Stimulated activated naive B cell treated with anti-CD40 and anti-IgM and Interleukin-4, amounts not matched to agents 10 μg/mL and 1 μg/mL and 100 μg/mL, for 72 hours (primary cell): ENCODE data around the gene CNOT1.

Experiments
- ATAC-seq, 2 donors: fragments of 150-1000 bp; cut with Tn5 transposase; replicated peaks; 2 replicates each; pipeline ENCODE4 v1.10.0; 2021; ENCODE audit warnings: moderate library complexity in 1 of 2
- DNase-seq: peaks from one replicate; pipeline ENCODE4 v3.0.0; 2021
- H3K27ac Mint-ChIP-seq: one replicate; pipeline ENCODE4 v1.8.0; 2022; ENCODE audit warnings: mild to moderate bottlenecking, mixed read lengths
- H3K27me3 Mint-ChIP-seq, 2 donors: one replicate each; pipeline ENCODE4 v1.8.0; 2022; ENCODE audit warnings: mixed read lengths in 2 of 2
- H3K36me3 Mint-ChIP-seq, 2 donors: one replicate each; pipeline ENCODE4 v1.8.0; 2022; ENCODE audit warnings: mixed read lengths in 2 of 2, mild to moderate bottlenecking in 1 of 2
- H3K4me1 Mint-ChIP-seq, 2 donors: one replicate each; pipeline ENCODE4 v1.8.0; 2022; ENCODE audit warnings: mixed read lengths in 2 of 2, mild to moderate bottlenecking in 1 of 2
- H3K4me3 Mint-ChIP-seq, 2 donors: one replicate each; pipeline ENCODE4 v1.8.0; 2022; ENCODE audit warnings: mild to moderate bottlenecking in 2 of 2, mixed read lengths in 2 of 2, moderate library complexity in 1 of 2
- H3K9me3 Mint-ChIP-seq, 2 donors: one replicate each; pipeline ENCODE4 v1.8.0; 2022; ENCODE audit warnings: mixed read lengths in 2 of 2, mild to moderate bottlenecking in 1 of 2

Gene CNOT1

DNA sequence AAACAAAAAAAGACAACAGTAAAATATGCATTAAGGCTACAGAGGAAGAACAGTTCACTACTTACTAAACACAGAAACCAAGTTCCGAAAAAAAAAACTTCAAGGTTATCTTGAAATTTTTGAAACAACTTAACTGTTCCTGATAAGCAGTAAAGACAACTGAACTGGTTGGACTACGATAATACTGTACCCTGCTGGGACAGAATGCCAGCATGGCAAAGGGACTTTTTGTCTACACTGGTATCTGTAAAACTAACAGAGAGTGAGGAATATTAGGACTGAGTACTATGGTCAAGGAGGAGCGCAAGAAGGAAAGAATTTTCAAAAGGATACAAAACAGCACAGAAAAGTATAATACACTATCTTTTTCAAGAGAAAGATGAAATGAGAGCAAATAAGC lies 94.5 kb downstream of the CNOT1 start:
- no peak overlapping the region for H3K4me3 Mint-ChIP-seq
- no peak overlapping the region for H3K27ac Mint-ChIP-seq
- H3K9me3 Mint-ChIP-seq, result no peaks in the 10 kb centered on the region
- H3K27me3 Mint-ChIP-seq, result no peaks in the 10 kb centered on the region
- H3K36me3 Mint-ChIP-seq, result peaks cover 55 to 77% of the 10 kb centered on the region in 2 donors
- no peak for DNase-seq
- H3K4me1 Mint-ChIP-seq, result peaks cover 0 to 2% of the 10 kb centered on the region in 2 donors
- no peak for ATAC-seq

DNA sequence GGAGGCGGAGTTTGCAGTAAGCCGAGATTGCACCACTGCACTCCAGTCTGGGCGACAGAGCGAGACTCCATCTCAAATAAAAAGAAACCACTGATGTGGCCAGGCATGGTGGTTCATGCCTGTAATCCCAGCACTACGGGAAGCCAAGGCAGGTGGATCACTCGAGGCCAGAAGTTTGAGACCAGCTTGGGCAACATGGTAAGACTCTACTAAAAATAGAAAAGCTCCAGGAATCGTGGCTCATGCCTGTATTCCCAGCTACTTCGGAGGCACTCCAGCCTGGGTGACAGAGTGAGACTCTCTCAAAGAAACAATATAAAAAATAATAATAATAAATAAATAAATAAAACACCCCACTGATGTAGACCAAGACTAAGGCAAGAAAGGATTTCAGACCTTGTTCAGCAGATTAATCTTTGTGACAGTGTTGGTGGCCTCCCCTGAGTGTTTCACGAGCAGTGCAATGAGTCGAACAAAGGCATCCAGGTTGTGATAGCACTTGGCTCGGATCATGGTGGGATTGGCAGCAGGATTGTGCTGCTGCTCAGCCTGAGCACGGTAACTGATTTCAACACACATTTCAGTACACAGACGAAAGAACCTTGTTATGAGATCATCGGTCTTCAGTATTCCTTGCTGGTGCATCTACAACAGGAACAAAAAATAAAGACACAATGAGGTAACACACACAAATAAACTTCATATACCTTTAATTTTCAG lies 95.7 kb downstream of the CNOT1 start:
- ATAC-seq (no peak), DNase-seq (no peak)
- Mint-ChIP-seq H3K9me3 (no peaks in the 10 kb centered on the region), H3K4me1 (peaks cover 0 to 2% of the 10 kb centered on the region in 2 donors), H3K27me3 (no peaks in the 10 kb centered on the region), H3K4me3 (no peak overlapping the region), H3K27ac (no peak overlapping the region), H3K36me3 (peaks cover 51 to 70% of the 10 kb centered on the region in 2 donors)

DNA sequence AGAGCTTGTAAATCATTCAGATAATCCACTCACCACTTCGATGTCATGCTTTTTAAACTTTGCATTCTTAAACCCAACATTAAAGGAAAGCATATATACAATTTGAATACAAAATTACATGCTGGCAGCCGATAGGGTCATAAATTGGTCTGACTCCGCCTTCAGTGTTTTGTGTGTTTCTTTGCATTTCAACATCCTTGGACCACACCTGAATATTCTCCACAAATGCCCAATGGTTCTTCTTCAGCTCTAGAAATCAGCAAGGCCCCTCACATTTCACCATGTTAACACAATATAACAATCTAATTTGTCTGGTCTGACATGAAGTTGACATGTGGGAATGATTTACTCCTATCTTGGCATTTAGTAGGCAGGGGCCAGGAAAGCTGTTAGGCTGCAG lies 97.2 kb downstream of the CNOT1 start:
- no peak overlapping the region for H3K4me3 Mint-ChIP-seq
- H3K27me3 Mint-ChIP-seq, result no peaks in the 10 kb centered on the region
- H3K36me3 Mint-ChIP-seq, result peaks cover 39 to 69% of the 10 kb centered on the region in 2 donors
- no peaks in the 10 kb centered on the region for H3K9me3 Mint-ChIP-seq
- H3K4me1 Mint-ChIP-seq, result peaks cover 0 to 2% of the 10 kb centered on the region in 2 donors
- ATAC-seq (no peak), DNase-seq (no peak)
- H3K27ac Mint-ChIP-seq, result no peak overlapping the region

DNA sequence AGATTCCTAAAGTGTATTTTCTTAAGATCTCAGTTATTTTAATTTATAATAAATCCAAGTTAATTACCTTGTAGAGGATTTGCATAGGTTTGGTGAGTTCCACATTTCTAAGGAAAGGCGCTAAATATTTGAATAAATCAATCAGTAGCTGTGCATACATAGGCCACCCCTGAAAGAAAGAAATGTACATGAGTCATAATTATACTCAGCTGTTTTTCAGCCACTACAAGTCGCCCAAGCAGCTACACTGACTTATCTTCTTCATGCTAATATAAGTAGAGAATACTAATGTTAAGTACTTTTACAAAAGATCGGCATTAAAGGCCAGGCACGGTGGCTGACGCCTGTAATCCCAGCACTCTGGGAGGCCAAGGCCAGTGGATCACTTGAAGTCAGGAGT lies 99.4 kb downstream of the CNOT1 start:
- H3K27ac Mint-ChIP-seq, result no peak overlapping the region

DNA sequence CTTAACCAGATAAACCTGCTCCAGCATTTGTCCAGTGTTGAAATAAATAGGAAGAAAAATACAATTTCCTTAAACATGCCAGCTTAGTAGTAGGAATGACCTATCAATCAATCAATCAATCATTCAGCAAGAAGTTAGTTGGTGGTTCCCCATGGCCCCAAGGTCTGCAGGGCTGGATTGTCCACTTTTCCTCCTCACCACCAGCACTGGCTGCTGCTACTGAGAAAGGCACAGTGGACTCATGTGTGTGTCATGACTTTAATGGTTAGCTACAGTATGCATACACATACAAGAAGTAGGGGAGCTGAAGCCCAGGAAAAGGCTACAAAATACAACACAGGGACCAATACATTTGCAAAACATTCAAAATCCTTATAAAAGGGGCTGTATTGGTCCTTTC lies 109.9 kb downstream of the CNOT1 start:
- ATAC-seq (no peak), DNase-seq (no peak)
- H3K27ac Mint-ChIP-seq, result no peak overlapping the region
- H3K36me3 Mint-ChIP-seq, result peaks cover 32 to 36% of the 10 kb centered on the region in 2 donors
- H3K4me1 Mint-ChIP-seq, result peaks cover 26 to 39% of the 10 kb centered on the region in 2 donors
- no peaks in the 10 kb centered on the region for H3K27me3 Mint-ChIP-seq
- no peak overlapping the region for H3K4me3 Mint-ChIP-seq
- no peaks in the 10 kb centered on the region for H3K9me3 Mint-ChIP-seq

More for the DNA sequence above, 99.4 kb downstream of the CNOT1 start:
- ATAC-seq (peak in 1 of 2 donors; percentile 39), DNase-seq (no peak)
- Mint-ChIP-seq H3K9me3 (no peaks in the 10 kb centered on the region), H3K36me3 (peaks cover 40 to 70% of the 10 kb centered on the region in 2 donors), H3K4me3 (no peak overlapping the region), H3K4me1 (peaks cover 0 to 2% of the 10 kb centered on the region in 2 donors), H3K27me3 (no peaks in the 10 kb centered on the region)

DNA sequence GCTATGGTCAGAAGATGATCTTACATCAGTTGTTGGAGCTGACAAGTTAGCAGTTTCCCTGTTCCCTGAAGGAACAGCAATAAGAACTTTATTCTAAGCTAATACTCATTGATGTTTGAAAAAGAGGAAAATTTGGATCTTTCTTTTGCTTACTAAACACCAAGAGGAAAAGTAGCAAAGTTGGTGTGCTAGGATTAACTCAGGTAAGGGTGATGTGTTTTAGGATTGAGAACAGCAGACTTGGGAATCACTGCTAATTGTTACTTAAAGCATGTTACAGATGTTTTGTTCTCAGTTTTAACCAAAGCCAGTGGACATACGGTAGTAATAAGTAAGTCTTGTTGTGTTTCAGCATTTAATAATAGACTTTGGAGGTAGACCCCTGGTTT lies 110.7 kb downstream of the CNOT1 start:
- Mint-ChIP-seq H3K4me3 (no peak overlapping the region), H3K4me1 (peaks cover 27 to 45% of the 10 kb centered on the region in 2 donors), H3K27me3 (no peaks in the 10 kb centered on the region), H3K9me3 (no peaks in the 10 kb centered on the region), H3K27ac (peak overlapping the region; percentile 90), H3K36me3 (peaks cover 32 to 33% of the 10 kb centered on the region in 2 donors)
- DNase-seq (no peak), ATAC-seq (no peak)

DNA sequence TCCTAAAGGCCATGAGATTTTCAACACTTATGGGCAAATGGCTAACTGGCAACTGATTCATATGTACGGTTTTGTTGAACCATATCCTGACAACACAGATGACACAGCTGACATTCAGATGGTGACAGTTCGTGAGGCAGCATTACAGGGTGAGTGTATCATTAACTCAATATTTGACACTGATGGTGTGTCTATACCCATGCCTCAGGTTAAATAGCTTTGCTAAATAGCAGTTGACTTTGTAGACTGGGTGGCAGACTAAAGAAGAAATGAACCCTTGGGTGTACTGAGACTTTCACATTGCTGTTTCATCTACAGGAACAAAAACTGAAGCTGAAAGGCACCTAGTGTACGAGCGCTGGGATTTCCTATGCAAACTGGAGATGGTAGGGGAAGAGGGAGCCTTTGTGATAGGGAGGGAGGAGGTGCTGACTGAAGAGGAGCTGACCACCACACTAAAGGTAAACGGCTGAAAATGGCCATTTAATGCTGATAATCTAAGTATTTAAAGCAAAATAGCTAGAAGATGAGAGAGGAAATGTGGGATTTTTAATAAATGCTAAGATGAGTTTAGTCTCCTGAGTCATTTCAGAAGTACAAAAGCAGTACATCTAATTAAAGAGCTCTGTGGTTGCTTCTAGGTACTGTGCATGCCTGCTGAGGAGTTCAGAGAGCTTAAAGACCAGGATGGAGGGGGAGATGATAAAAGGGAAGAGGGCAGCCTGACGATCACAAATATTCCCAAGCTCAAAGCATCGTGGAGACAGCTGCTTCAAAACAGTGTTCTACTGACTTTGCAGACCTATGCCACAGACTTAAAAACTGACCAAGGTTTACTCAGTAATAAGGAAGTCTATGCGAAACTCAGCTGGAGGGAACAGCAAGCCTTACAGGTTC lies 111.3 kb downstream of the CNOT1 start:
- peak; percentile 20 to 38 for ATAC-seq
- DNase-seq, result no peak
- Mint-ChIP-seq H3K36me3 (peaks cover 32 to 34% of the 10 kb centered on the region in 2 donors), H3K4me1 (peaks cover 29 to 51% of the 10 kb centered on the region in 2 donors), H3K4me3 (peak overlapping the region in 1 of 2 donors; percentile 55), H3K27me3 (no peaks in the 10 kb centered on the region), H3K27ac (peak overlapping the region; percentile 90), H3K9me3 (no peaks in the 10 kb centered on the region)

DNA sequence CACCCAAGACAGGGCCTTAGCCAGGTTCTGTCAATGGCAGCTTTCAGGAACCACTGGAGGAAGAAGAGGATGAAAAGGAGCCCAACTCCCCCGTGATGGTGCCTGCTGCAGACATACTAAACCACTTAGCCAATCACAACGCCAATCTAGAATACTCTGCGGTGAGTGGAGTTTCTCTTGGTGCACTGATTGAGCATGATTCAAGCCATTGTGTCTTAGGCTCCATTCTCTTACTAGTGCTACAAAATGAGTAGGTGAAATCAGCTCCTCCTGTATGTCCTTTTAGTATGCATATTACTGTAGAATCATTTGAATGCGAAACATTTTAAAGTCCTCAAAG lies 112.9 kb downstream of the CNOT1 start:
- Mint-ChIP-seq H3K27me3 (no peaks in the 10 kb centered on the region), H3K4me3 (peak overlapping the region; percentile 29 to 93), H3K27ac (peak overlapping the region; percentile 73), H3K36me3 (peaks cover 27 to 36% of the 10 kb centered on the region in 2 donors), H3K4me1 (peaks cover 30 to 60% of the 10 kb centered on the region in 2 donors), H3K9me3 (no peaks in the 10 kb centered on the region)
- ATAC-seq (no peak), DNase-seq (no peak)

DNA sequence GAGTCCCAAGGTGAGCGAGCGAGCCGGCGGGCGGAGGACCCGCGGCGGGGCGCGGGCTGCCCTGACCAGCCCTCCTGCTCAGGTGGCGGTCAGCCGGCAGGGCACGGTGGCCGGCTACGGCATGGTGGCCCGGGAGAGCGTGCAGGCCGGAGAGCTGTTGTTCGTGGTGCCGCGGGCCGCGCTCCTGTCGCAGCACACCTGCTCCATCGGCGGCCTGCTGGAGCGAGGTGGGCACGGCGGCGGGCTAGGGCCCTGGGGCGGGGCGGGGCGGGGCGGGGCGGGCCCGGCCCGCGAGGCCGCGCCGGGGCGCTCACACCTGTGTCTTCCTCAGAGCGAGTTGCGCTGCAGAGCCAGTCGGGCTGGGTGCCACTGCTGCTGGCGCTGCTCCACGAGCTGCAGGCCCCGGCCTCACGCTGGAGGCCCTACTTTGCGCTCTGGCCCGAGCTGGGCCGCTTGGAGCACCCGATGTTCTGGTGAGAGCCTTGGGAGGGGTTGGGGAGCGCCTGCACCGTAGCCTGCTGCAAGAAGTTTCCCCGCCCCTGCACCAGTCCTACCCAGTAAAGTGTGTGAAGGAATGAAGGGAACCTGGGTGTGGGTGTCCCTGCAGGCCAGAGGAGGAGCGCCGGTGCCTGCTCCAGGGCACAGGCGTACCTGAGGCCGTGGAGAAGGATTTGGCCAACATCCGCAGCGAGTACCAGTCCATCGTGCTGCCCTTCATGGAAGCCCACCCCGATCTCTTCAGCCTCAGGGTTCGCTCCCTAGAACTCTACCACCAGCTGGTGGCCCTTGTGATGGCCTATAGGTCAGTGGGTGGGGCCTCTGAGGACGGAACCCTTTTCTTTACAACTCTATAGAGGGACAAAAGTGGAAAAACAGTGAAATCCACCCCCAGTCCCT lies 113.5 kb downstream of the CNOT1 start:
- H3K36me3 Mint-ChIP-seq, result peaks cover 25 to 39% of the 10 kb centered on the region in 2 donors

DNA sequence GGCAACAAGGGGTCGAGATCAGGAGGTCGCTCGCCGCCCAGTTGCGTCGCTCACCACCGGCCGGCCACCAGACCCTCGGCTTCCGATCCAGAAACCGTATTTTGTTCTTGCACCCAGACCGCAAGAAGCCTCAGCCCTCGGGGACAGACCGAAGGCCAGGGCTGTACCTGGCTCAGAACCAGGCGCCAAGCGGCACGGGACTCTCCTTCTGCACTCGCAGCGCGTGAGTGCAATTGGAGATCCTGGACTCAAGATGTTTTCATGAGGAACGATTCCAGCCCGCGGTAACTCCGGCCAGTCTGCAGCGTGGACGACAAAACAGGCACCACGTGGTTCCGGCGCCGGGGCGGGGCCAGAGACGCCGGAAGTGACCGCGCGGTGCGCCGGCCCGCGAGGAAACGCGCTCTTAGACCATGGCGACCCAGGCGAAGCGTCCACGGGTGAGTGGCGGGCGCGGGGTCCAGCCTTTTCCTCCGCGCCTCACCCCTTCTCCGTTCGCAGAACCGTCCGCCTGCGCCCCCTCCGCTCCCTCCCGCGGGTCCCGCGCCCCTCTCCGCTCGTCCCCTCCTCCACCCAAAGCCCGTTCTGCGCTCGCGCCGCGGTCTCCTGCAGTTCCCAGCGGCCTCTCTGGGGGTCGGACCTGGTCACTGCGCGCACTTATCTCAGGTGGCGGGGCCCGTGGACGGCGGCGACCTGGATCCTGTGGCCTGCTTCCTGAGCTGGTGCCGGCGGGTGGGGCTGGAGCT lies 114.3 kb downstream of the CNOT1 start, which contains the start of gene SETD6:
Gene SETD6 (plus strand): TSS at position 393 of the 746 bp plus-strand sequence. CDS start 21 bp downstream, at position 414.
- Mint-ChIP-seq H3K36me3 (peaks cover 21 to 34% of the 10 kb centered on the region in 2 donors), H3K27ac (peak within 1 kb of the TSS; percentile 95), H3K9me3 (no peaks in the 10 kb centered on the region), H3K4me3 (peak within 1 kb of the TSS; percentile 92 to 93), H3K4me1 (peaks cover 30 to 63% of the 10 kb centered on the region in 2 donors), H3K27me3 (no peaks in the 10 kb centered on the region)
- peak; percentile 81 to 87 for ATAC-seq
- DNase-seq, result peak; percentile 78

More for the DNA sequence above, 113.5 kb downstream of the CNOT1 start:
- H3K9me3 Mint-ChIP-seq, result no peaks in the 10 kb centered on the region
- H3K27ac Mint-ChIP-seq, result peak overlapping the region; percentile 95
- H3K4me1 Mint-ChIP-seq, result peaks cover 30 to 63% of the 10 kb centered on the region in 2 donors
- ATAC-seq (peak; percentile 60 to 64), DNase-seq (no peak)
- H3K4me3 Mint-ChIP-seq, result peak overlapping the region; percentile 92 to 93
- no peaks in the 10 kb centered on the region for H3K27me3 Mint-ChIP-seq

DNA sequence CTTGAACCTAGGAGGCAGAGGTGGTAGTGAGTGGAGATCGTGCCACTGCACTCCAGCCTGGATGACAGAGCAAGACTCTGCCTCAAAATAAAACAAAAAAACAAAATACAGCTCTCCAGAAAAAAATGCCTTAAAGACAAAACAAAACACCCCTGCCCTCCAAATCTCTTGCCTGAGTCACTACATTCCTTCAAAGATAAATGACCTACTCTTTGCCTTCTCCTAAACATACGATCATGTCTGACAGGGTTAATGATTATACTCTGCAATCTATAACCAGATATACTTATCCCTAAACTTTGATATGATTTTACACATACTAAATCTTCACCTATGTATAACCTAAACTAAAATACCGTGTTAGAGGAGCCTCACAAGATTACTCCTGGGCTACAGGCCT lies 115.8 kb downstream of the CNOT1 start:
- DNase-seq, result no peak
- ATAC-seq, result no peak
- Mint-ChIP-seq H3K4me1 (peaks cover 24 to 59% of the 10 kb centered on the region in 2 donors), H3K4me3 (peak overlapping the region in 1 of 2 donors; percentile 58), H3K27ac (peak overlapping the region; percentile 5), H3K36me3 (peaks cover 20 to 34% of the 10 kb centered on the region in 2 donors), H3K27me3 (no peaks in the 10 kb centered on the region), H3K9me3 (no peaks in the 10 kb centered on the region)

DNA sequence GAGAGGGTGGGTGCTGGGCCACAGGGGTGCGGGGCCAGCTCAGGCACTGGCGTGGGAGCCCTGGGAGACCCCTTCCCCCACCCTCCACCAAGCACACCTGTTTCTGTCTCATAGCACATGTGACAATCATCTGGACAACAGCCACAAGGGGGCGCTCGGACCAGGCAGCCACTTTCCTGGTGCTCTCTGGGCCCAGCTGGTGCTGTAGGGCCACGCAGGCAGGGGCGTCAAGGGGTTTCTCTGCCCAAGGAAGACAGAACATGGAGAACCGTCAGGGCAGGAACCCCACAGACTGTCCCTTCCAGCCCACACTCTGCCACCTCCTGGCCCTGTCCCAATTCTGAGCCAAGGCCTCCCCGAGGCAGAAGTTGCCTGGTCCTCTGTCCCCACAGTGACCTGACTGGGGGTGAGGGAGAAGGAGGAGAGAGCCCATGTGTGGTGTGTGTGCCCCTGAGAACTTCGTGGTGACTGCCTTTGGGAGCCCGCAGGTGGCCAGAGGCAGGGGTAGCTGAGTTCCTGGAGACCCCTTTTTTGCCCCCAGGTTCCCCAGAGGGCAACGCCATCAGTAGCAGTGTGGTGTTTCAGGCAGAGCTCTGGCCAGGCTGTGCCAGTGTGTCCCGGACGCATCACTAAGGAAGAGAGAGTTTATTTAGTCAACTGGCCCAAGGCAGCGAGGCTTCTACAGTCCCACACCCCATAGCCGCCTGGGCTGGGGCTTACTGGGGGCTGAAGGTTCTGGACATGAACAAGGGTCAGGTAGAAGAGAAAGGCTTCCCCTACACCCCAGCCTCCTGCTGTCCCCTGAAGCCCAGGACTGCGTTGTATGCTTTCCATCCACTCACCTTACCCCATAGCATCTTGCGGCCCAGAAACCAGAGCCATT lies 117.5 kb downstream of the CNOT1 start:
- H3K36me3 Mint-ChIP-seq, result peaks cover 11 to 26% of the 10 kb centered on the region in 2 donors
- peak; percentile 62 for DNase-seq
- H3K9me3 Mint-ChIP-seq, result no peaks in the 10 kb centered on the region
- ATAC-seq, result peak; percentile 47 to 48
- peaks cover 15 to 45% of the 10 kb centered on the region in 2 donors for H3K4me1 Mint-ChIP-seq
- H3K27ac Mint-ChIP-seq, result peak overlapping the region; percentile 76
- H3K27me3 Mint-ChIP-seq, result no peaks in the 10 kb centered on the region
- H3K4me3 Mint-ChIP-seq, result no peak overlapping the region
